GM12878 (cell line): ENCODE results near the gene BTG4. TPM values are rescaled to one million over a fixed set of nuclear protein-coding genes. Genes with fewer than 3 reads are reported as not detected.

Experiments used
- ATAC-seq: fragments of 200-7000 bp; cut with Tn5 transposase; 3 replicates; pipeline ENCODE4 v1.9.1; 2020; ENCODE audit warnings: mild to moderate bottlenecking, moderate library complexity
- BruUV-seq: library from RNA; stranded (reverse); fragments of 400-500 nt; replicated peaks from 2 replicates; lab custom pipeline; 2021; lab: Mats Ljungman, UMichigan
- CTCF ChIA-PET: fragments of 300-600 bp; sonication (Branson Sonifier 250); formaldehyde crosslinking; extraction: SDS; loops from one replicate; lab custom pipeline; 2021; ENCODE audit warnings: inconsistent platforms; lab: Yijun Ruan, JAX
- POLR2A ChIA-PET: fragments of 350-600 bp; formaldehyde crosslinking; extraction: SDS; loops from one replicate; lab custom pipeline; 2021; ENCODE audit warnings: inconsistent platforms; lab: Charles Lee
- RAD21 ChIA-PET: fragments of 300-600 bp; sonication (Branson Sonifier 250); formaldehyde crosslinking; loops from one replicate; lab custom pipeline; 2023; ENCODE audit warnings: antibody characterized with exemption; ENCODE audit not compliant: unreplicated experiment; lab: Charles Lee
- SMC1A ChIA-PET: fragments of 300-600 bp; sonication (Branson Sonifier 250); formaldehyde crosslinking; loops from one replicate; lab custom pipeline; 2023; ENCODE audit not compliant: unreplicated experiment, uncharacterized antibody; lab: Charles Lee
- DNase-seq: peaks from one replicate; pipeline ENCODE4 v3.0.0-alpha.2; 2011; ENCODE audit warnings: low read depth, low spot score
- FAIRE-seq: peaks from 3 replicates; lab custom pipeline; 2011; peaks lifted over from hg19 to GRCh38; lab: Jason Lieb, UNC
- H2AFZ ChIP-seq: 2 replicates; pipeline ENCODE4 v1.6.0; 2011; ENCODE audit warnings: low read depth, low read length, control low read depth; ENCODE audit not compliant: control insufficient read depth
- H3K27ac ChIP-seq: 2 replicates; pipeline ENCODE4 v1.5.1; 2011; ENCODE audit warnings: control low read depth; ENCODE audit not compliant: control insufficient read depth, insufficient read depth
- H3K27me3 ChIP-seq, 2 experiments: replicated peaks in 1 of 2; 2 replicates each; pipeline versions ENCODE4 v1.6.0 to v1.6.1; 2011; ENCODE audit warnings: low read length in 1 of 2; ENCODE audit not compliant: control insufficient read depth in 2 of 2, insufficient read depth in 2 of 2
- H3K36me3 ChIP-seq, 2 experiments: 2 replicates each; pipeline ENCODE4 v1.5.1; 2011; ENCODE audit warnings: low read length in 1 of 2; ENCODE audit not compliant: control insufficient read depth in 2 of 2, insufficient read depth in 2 of 2
- H3K4me1 ChIP-seq: 2 replicates; pipeline ENCODE4 v1.6.1; 2011; ENCODE audit warnings: mild to moderate bottlenecking, low read length, moderate library complexity, mixed read lengths; ENCODE audit not compliant: control insufficient read depth, insufficient read depth
- H3K4me2 ChIP-seq: 2 replicates; pipeline ENCODE4 v1.6.0; 2011; ENCODE audit warnings: control low read depth; ENCODE audit not compliant: control insufficient read depth, insufficient read depth
- H3K4me3 ChIP-seq: fragments of 200-600 bp; sonication (generic); 2 replicates; pipeline ENCODE4 v1.5.1; 2016
- H3K79me2 ChIP-seq: 2 replicates; pipeline ENCODE4 v1.6.0; 2011; ENCODE audit warnings: low read length; ENCODE audit not compliant: control insufficient read depth, insufficient read depth
- H3K9ac ChIP-seq: 2 replicates; pipeline ENCODE4 v1.8.0; 2011; ENCODE audit warnings: low read length, control low read depth, mixed read lengths; ENCODE audit not compliant: control insufficient read depth, insufficient read depth
- H3K9me3 ChIP-seq: replicated peaks from 3 replicates; pipeline ENCODE4 v1.5.1; 2011; ENCODE audit warnings: mild to moderate bottlenecking, low read length; ENCODE audit not compliant: control insufficient read depth, insufficient read depth
- H4K20me1 ChIP-seq: 2 replicates; pipeline ENCODE4 v1.6.0; 2011; ENCODE audit not compliant: control insufficient read depth, insufficient read depth
- WRNIP1 ChIP-seq: IDR thresholded peaks from 2 replicates; pipeline ENCODE4 v1.6.1; 2011; ENCODE audit warnings: low read depth, low read length, improper control_type of control experiment, borderline replicate concordance
- WGBS: methylation state at CpG from one replicate; pipeline ENCODE4 v1.1.6; 2016; ENCODE audit warnings: low lambda C conversion rate; ENCODE audit not compliant: insufficient replicate concordance, insufficient coverage; ENCODE audit errors: missing lambda C conversion rate; 5-methylcytosine and 5-hydroxymethylcytosine counted together
- in situ Hi-C: fragments of 300-500 bp; cut with MboI; formaldehyde crosslinking; loops from 9 replicates; pipeline ENCODE4 v1.14.3; 2018; ENCODE audit warnings: mixed read lengths
- intact Hi-C: fragments of 100-400 bp; cut with micrococcal nuclease; formaldehyde crosslinking; loops from one replicate; pipeline ENCODE4 v1.14.2; 2022; ENCODE audit not compliant: unreplicated experiment
- polyA plus RNA-seq, 11 experiments: library from polyadenylated mRNA; depleted of rRNA in 4 of 11; unstranded in 6 of 11; stranded (reverse) in 5 of 11; fragments of >200 nt; fragmentation: Nextera tagmentation in 4 of 11; fragmentation: Illumina TruSeq in 1 of 11; extraction: Ambion mirVana in 4 of 11; extraction: Trizol in 1 of 11; gene quantifications; 1 replicate in 1 of 11; 2 replicates in 10 of 11; pipeline versions ENCODE4 v1.2.1 to v1.2.3, GENCODE V29; 2011 to 2016; ENCODE audit warnings: inconsistent platforms in 2 of 11, missing spikeins in 2 of 11, low read depth in 1 of 11
- total RNA-seq, 4 experiments: library from RNA; depleted of rRNA in 3 of 4; stranded (reverse); fragments of >200 nt in 3 of 4; fragmentation: Illumina TruSeq in 1 of 4; extraction: Trizol in 1 of 4; gene quantifications; 2 replicates each; pipeline versions ENCODE4 v1.2.1 to v1.2.3, GENCODE V29; 2013 to 2021
- TF ChIP-seq, protein P1 (sequence below): fragments of 450-650 bp; IDR thresholded peaks from 2 replicates; pipeline ENCODE4 v1.6.1; 2014; ENCODE audit warnings: mild to moderate bottlenecking

The BTG4 gene
- total and polyA plus RNA-seq, 10 of the 15 experiments (the other 5 are each of a cell fraction or from before 2014, with no cell fraction given), result 0.14 TPM; not detected in 9

DNA sequence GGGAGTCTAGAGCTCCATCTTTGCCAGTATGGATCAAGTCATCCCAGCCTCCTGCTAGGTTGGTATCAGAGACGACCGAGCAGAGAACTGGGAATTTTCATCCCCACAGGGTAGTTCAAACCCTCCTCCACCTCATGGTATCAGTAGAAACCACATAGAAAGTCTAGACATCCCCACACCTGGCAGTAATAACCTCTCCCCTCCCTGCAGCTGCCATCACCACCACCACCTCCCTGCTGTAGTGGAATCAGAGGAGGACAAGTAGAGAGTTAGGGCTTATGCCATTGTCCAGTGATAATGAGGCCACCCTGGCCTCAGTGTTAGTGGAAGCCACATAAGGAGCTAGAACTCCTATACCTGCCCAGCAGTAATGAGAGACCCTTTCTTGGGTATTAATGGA, 34.3 kb downstream of the BTG4 start:
- ATAC-seq (no peak), DNase-seq (no peak), FAIRE-seq (no peak)
- Histone ChIP-seq H3K36me3 (no peaks in the 10 kb centered on the region), H3K27ac (no peak overlapping the region), H3K9me3 (peaks cover under 1% of the 10 kb centered on the region; the same call in 2 of the 3 replicates), H3K4me1 (no peaks in the 10 kb centered on the region), H3K27me3 (peaks cover 0 to 2% of the 10 kb centered on the region in 2 experiments; a peak in 2 of 4 replicates), H3K9ac (no peak overlapping the region), H3K4me2 (no peak overlapping the region), H4K20me1 (no peaks in the 10 kb centered on the region), H3K4me3 (no peak overlapping the region), H2AFZ (no peak overlapping the region), H3K79me2 (no peaks in the 10 kb centered on the region)
- ChIA-PET SMC1A (no interaction called here), CTCF (no interaction called here), RAD21 (no interaction called here), POLR2A (no interaction called here)
- in situ Hi-C loops, result no loop called here
- no TSS peak for BruUV-seq
- 0% methylated on average over 2 of the region's 2 CpGs for WGBS
- TF ChIP-seq, protein P1, sequence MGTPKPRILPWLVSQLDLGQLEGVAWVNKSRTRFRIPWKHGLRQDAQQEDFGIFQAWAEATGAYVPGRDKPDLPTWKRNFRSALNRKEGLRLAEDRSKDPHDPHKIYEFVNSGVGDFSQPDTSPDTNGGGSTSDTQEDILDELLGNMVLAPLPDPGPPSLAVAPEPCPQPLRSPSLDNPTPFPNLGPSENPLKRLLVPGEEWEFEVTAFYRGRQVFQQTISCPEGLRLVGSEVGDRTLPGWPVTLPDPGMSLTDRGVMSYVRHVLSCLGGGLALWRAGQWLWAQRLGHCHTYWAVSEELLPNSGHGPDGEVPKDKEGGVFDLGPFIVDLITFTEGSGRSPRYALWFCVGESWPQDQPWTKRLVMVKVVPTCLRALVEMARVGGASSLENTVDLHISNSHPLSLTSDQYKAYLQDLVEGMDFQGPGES, result no peak
- intact Hi-C loops, result no loop called here

DNA sequence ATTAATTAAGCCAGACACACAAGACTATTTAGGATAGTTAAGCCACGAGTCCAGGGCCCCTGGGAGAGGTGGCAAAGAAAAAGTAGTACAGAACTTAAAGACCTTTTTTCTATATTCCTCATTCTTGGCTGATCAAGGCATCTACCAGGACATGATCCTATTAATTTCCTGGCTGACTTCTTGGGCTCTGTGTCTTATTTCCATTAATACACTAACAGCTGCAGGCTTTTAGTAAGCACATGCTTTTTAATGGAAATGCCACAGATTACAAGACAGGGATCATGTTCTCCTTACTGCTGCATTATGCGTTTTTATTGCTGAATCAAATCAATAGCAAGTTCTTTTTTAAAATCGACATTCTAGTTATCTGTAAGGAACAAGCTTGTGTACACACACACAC, 35.2 kb downstream of the BTG4 start:
- Histone ChIP-seq H3K4me3 (no peak overlapping the region), H3K9ac (no peak overlapping the region), H3K9me3 (no peaks in the 10 kb centered on the region; the same call in 2 of the 3 replicates), H3K4me1 (no peaks in the 10 kb centered on the region), H3K79me2 (no peaks in the 10 kb centered on the region), H3K4me2 (no peak overlapping the region), H3K27me3 (peaks cover 0 to 2% of the 10 kb centered on the region in 2 experiments; a peak in 2 of 4 replicates), H4K20me1 (no peaks in the 10 kb centered on the region), H3K27ac (no peak overlapping the region), H3K36me3 (no peaks in the 10 kb centered on the region), H2AFZ (no peak overlapping the region)
- FAIRE-seq (no peak), ATAC-seq (no peak), DNase-seq (no peak)
- in situ Hi-C loops (no loop called here), intact Hi-C loops (no loop called here)
- TF ChIP-seq WRNIP1, result no peak
- CTCF ChIA-PET, result interaction anchor here (1.5 kb wide), 1 partner anchor 20 kb away, joined by 3 read pairs; no protein-coding TSS in a partner anchor
- SMC1A ChIA-PET, result interaction anchor here (1.0 kb wide), 1 partner anchor 21 kb away, joined by 3 read pairs; no protein-coding TSS in a partner anchor
- no TSS peak for BruUV-seq
- WGBS, result 0% methylated on average over 3 of the region's 3 CpGs
- RAD21 ChIA-PET, result no interaction called here
- POLR2A ChIA-PET, result interaction anchor here (1.0 kb wide), 1 partner anchor 24 kb away, joined by 3 read pairs; no protein-coding TSS in a partner anchor
